HepG2 (cell line): ENCODE data around the gene CNTRL. TPM values are rescaled to one million over a fixed set of nuclear protein-coding genes. Genes with fewer than 3 reads are reported as not detected.

Source experiments
- ARNT2 ChIP-seq: sonication (generic); formaldehyde crosslinking; IDR thresholded peaks from 2 replicates; pipeline ENCODE4 v1.8.0; 2022; ENCODE audit warnings: mild to moderate bottlenecking, low read depth, missing genetic modification reagents, moderate library complexity
- BRCA1 ChIP-seq: sonication (generic); formaldehyde crosslinking; IDR thresholded peaks from 2 replicates; pipeline ENCODE4 v1.4.0; 2020; ENCODE audit warnings: missing genetic modification reagents
- CBFB ChIP-seq: sonication (generic); formaldehyde crosslinking; IDR thresholded peaks from 2 replicates; pipeline ENCODE4 v1.4.0; 2020; ENCODE audit warnings: missing genetic modification reagents
- CERS6 ChIP-seq: sonication (generic); formaldehyde crosslinking; IDR thresholded peaks from 2 replicates; pipeline ENCODE4 v1.5.0; 2020; ENCODE audit warnings: missing genetic modification reagents
- DBP ChIP-seq: sonication (generic); formaldehyde crosslinking; IDR thresholded peaks from 2 replicates; pipeline ENCODE4 v1.4.0; 2020; ENCODE audit warnings: missing genetic modification reagents; ENCODE audit errors: not compliant biosample characterization
- GABPB1 ChIP-seq: IDR thresholded peaks from 2 replicates; pipeline ENCODE4 v1.6.1; 2016; ENCODE audit warnings: mild to moderate bottlenecking, missing genetic modification reagents, moderate library complexity, missing compliant biosample characterization
- HNRNPH1 ChIP-seq: fragments of 200-400 bp; formaldehyde crosslinking; optimal IDR thresholded peaks from 2 replicates; pipeline ENCODE3; 2017; ENCODE audit warnings: mild to moderate bottlenecking, low read depth, low read length
- HNRNPL ChIP-seq: fragments of 200-400 bp; formaldehyde crosslinking; IDR thresholded peaks from 2 replicates; pipeline ENCODE4 v1.6.1; 2017; ENCODE audit warnings: mild to moderate bottlenecking, low read depth, low read length
- MIER2 ChIP-seq: IDR thresholded peaks from 2 replicates; pipeline ENCODE4 v1.6.1; 2016; ENCODE audit warnings: missing biosample characterization, missing genetic modification reagents
- NBN ChIP-seq: fragments of 450-650 bp; conservative IDR thresholded peaks from 2 replicates; pipeline ENCODE4 v1.6.1; 2017
- NCOA2 ChIP-seq: sonication (generic); formaldehyde crosslinking; IDR thresholded peaks from 2 replicates; pipeline ENCODE4 v1.8.0; 2022; ENCODE audit warnings: inconsistent platforms
- NFKBIZ ChIP-seq: IDR thresholded peaks from 2 replicates; pipeline ENCODE4 v1.6.1; 2018; ENCODE audit warnings: missing genetic modification reagents, missing compliant biosample characterization
- NONO ChIP-seq, 2 experiments: fragments of 450-650 bp in 1 of 2; sonication (generic) in 1 of 2; formaldehyde crosslinking in 1 of 2; IDR thresholded peaks in 1 of 2; conservative IDR thresholded peaks in 1 of 2; 2 replicates each; pipeline versions ENCODE4 v1.6.1 to v1.8.0; 2017 to 2022; ENCODE audit warnings: mild to moderate bottlenecking in 1 of 2, missing genetic modification reagents in 1 of 2, moderate library complexity in 1 of 2
- NR2F2 ChIP-seq: IDR thresholded peaks from 2 replicates; pipeline ENCODE4 v1.6.1; 2012; ENCODE audit warnings: low read depth, inconsistent platforms, borderline replicate concordance
- RFX3 ChIP-seq: IDR thresholded peaks from 2 replicates; pipeline ENCODE4 v1.6.1; 2016; ENCODE audit warnings: missing biosample characterization, missing genetic modification reagents
- TRIM24 ChIP-seq: sonication (generic); formaldehyde crosslinking; IDR thresholded peaks from 2 replicates; pipeline ENCODE4 v1.8.0; 2022; ENCODE audit warnings: mild to moderate bottlenecking, missing genetic modification reagents
- ZBTB34 ChIP-seq: sonication (generic); formaldehyde crosslinking; IDR thresholded peaks from 2 replicates; pipeline ENCODE4 v1.8.0; 2022; ENCODE audit warnings: mild to moderate bottlenecking, missing genetic modification reagents
- ZIK1 ChIP-seq: sonication (generic); formaldehyde crosslinking; IDR thresholded peaks from 2 replicates; pipeline ENCODE4 v1.5.0; 2020; ENCODE audit warnings: mild to moderate bottlenecking, low read depth, missing genetic modification reagents, borderline replicate concordance
- ZNF18 ChIP-seq: sonication (generic); formaldehyde crosslinking; IDR thresholded peaks from 2 replicates; pipeline ENCODE4 v1.8.0; 2022; ENCODE audit warnings: mild to moderate bottlenecking, missing genetic modification reagents; ENCODE audit not compliant: insufficient replicate concordance
- ZNF484 ChIP-seq: sonication (generic); formaldehyde crosslinking; IDR thresholded peaks from 2 replicates; pipeline ENCODE4 v1.5.1; 2020; ENCODE audit warnings: mild to moderate bottlenecking, low read depth, missing genetic modification reagents, borderline replicate concordance
- ZNF552 ChIP-seq: sonication (generic); formaldehyde crosslinking; IDR thresholded peaks from 2 replicates; pipeline ENCODE4 v1.9.0; 2022; ENCODE audit warnings: missing genetic modification reagents, mild to moderate bottlenecking, borderline replicate concordance
- ZNF607 ChIP-seq: sonication (generic); formaldehyde crosslinking; IDR thresholded peaks from 2 replicates; pipeline ENCODE4 v1.5.1; 2020; ENCODE audit warnings: missing genetic modification reagents, mild to moderate bottlenecking, borderline replicate concordance
- ZNF616 ChIP-seq: sonication (generic); formaldehyde crosslinking; IDR thresholded peaks from 2 replicates; pipeline ENCODE4 v1.5.0; 2020; ENCODE audit warnings: low read depth, mild to moderate bottlenecking, missing genetic modification reagents
- ZNF747 ChIP-seq: sonication (generic); formaldehyde crosslinking; IDR thresholded peaks from 2 replicates; pipeline ENCODE4 v1.8.1; 2023; ENCODE audit warnings: missing genetic modification reagents, mild to moderate bottlenecking, borderline replicate concordance
- ZNF83 ChIP-seq: sonication (generic); formaldehyde crosslinking; IDR thresholded peaks from 2 replicates; pipeline ENCODE4 v1.4.0; 2020; ENCODE audit warnings: missing genetic modification reagents, mild to moderate bottlenecking, borderline replicate concordance
- ZNF891 ChIP-seq: sonication (generic); formaldehyde crosslinking; IDR thresholded peaks from 2 replicates; pipeline ENCODE4 v1.5.0; 2020; ENCODE audit warnings: mild to moderate bottlenecking, missing genetic modification reagents
- polyA plus RNA-seq, 8 experiments: library from polyadenylated mRNA; depleted of rRNA in 3 of 8; stranded (reverse) in 7 of 8; unstranded in 1 of 8; fragments of >200 nt; fragmentation: Illumina TruSeq in 4 of 8; extraction: Trizol in 4 of 8; gene quantifications; 2 replicates each; pipeline versions ENCODE4 v1.2.1 to v1.2.3, GENCODE V29; 2011 to 2016; ENCODE audit warnings: low read depth in 4 of 8, missing spikeins in 1 of 8, mixed read lengths in 1 of 8; ENCODE audit not compliant: insufficient read depth in 1 of 8
- total RNA-seq, 5 experiments: library from RNA; depleted of rRNA; stranded (reverse); fragments of >200 nt; fragmentation: Illumina TruSeq; extraction: Trizol; gene quantifications; 2 replicates each; pipeline ENCODE4 v1.2.3, GENCODE V29; 2016; ENCODE audit warnings: low read depth in 1 of 5

Gene CNTRL
- total and polyA plus RNA-seq, 2 of the 13 experiments (the other 11 are each of a cell fraction or from before 2014, with no cell fraction given): 7.5 to 11.8 TPM

GRCh38 chr9:121201738-121202533, 127.2 kb downstream of the CNTRL start, which contains the start of gene RAB14 (continued):
- TF ChIP-seq ZNF18 (CRISPR knock-in tag) (no peak), ZBTB34 (CRISPR knock-in tag) (no peak), RFX3 (CRISPR knock-in tag) (no peak), TRIM24 (CRISPR knock-in tag) (no peak), ZNF616 (CRISPR knock-in tag) (no peak), ZNF552 (0 out of 2 replicates have a peak, but pooled peaks have one; percentile 41), NCOA2 (CRISPR knock-in tag) (0 out of 2 replicates have a peak, but pooled peaks have one; percentile 12), ZNF891 (CRISPR knock-in tag) (no peak), ZNF484 (CRISPR knock-in tag) (no peak), GABPB1 (CRISPR knock-in tag) (peak; percentile 91), ARNT2 (CRISPR knock-in tag) (no peak), ZNF747 (CRISPR knock-in tag) (no peak; the same call in 1 of the 2 replicates), NBN (no peak), NFKBIZ (no peak), NONO (IDR thresholded peaks at IDR 0.05) (no peak), NONO (CRISPR knock-in tag; conservative IDR thresholded peaks at IDR 0.05) (peak; percentile 86), DBP (CRISPR knock-in tag) (no peak), ZIK1 (CRISPR knock-in tag) (no peak), CBFB (CRISPR knock-in tag) (peak; percentile 84), HNRNPH1 (no peak), BRCA1 (CRISPR knock-in tag) (no peak; the same call in 1 of the 2 replicates), CERS6 (CRISPR knock-in tag) (no peak), HNRNPL (0 out of 2 replicates have a peak, but pooled peaks have one; percentile 49), ZNF607 (CRISPR knock-in tag) (peak; percentile 44; the same call in 1 of the 2 replicates), MIER2 (CRISPR knock-in tag) (no peak), NR2F2 (no peak), ZNF83 (CRISPR knock-in tag) (0 out of 2 replicates have a peak, but pooled peaks have one; percentile 13)
